IMR-90 (cell line): Measurements from ENCODE around the gene SRMS.

Source experiments
- BHLHE40 ChIP-seq: fragments of 150-350 bp; IDR thresholded peaks from 2 replicates; pipeline ENCODE4 v1.6.1; 2016; ENCODE audit warnings: mild to moderate bottlenecking, low read depth, low read length
- CEBPB ChIP-seq: IDR thresholded peaks from 2 replicates; pipeline ENCODE4 v1.6.1; 2012; ENCODE audit warnings: low read depth, low read length, improper control_type of control experiment
- CHD1 ChIP-seq: IDR thresholded peaks from 2 replicates; pipeline ENCODE4 v1.6.1; 2012; ENCODE audit warnings: low read depth, low read length, improper control_type of control experiment
- ELK1 ChIP-seq: fragments of 150-350 bp; IDR thresholded peaks from 2 replicates; pipeline ENCODE4 v1.6.1; 2016; ENCODE audit warnings: low read depth, mild to moderate bottlenecking, low read length, moderate library complexity, borderline replicate concordance
- MAZ ChIP-seq: IDR thresholded peaks from 2 replicates; pipeline ENCODE4 v1.6.1; 2012; ENCODE audit warnings: low read depth, mild to moderate bottlenecking, low read length, improper control_type of control experiment, moderate library complexity, borderline replicate concordance
- MXI1 ChIP-seq: IDR thresholded peaks from 2 replicates; pipeline ENCODE4 v1.6.1; 2012; ENCODE audit warnings: low read depth, mild to moderate bottlenecking, low read length, moderate library complexity, borderline replicate concordance
- NFE2L2 ChIP-seq: fragments of 150-350 bp; IDR thresholded peaks from 2 replicates; pipeline ENCODE4 v1.6.1; 2016; ENCODE audit warnings: low read depth, mild to moderate bottlenecking, low read length
- POLR2A ChIP-seq: IDR thresholded peaks from 2 replicates; pipeline ENCODE4 v1.6.1; 2012; ENCODE audit warnings: mild to moderate bottlenecking, low read depth, low read length
- RAD21 ChIP-seq: IDR thresholded peaks from 2 replicates; pipeline ENCODE4 v1.6.1; 2012; ENCODE audit warnings: low read length, improper control_type of control experiment
- RCOR1 ChIP-seq: IDR thresholded peaks from 2 replicates; pipeline ENCODE4 v1.6.1; 2012; ENCODE audit warnings: mild to moderate bottlenecking, low read length, improper control_type of control experiment; ENCODE audit not compliant: insufficient replicate concordance
- SMC3 ChIP-seq: fragments of 150-350 bp; IDR thresholded peaks from 2 replicates; pipeline ENCODE4 v1.6.1; 2016; ENCODE audit warnings: low read depth, mild to moderate bottlenecking, antibody characterized with exemption, low read length, moderate library complexity
- USF2 ChIP-seq: fragments of 150-350 bp; IDR thresholded peaks from 2 replicates; pipeline ENCODE4 v1.6.1; 2017; ENCODE audit warnings: mild to moderate bottlenecking, antibody characterized with exemption, low read length, low read depth
- TF ChIP-seq, protein P1 (sequence below): conservative IDR thresholded peaks from 2 replicates; pipeline ENCODE4 v1.5.1; 2012; ENCODE audit warnings: mild to moderate bottlenecking, low read depth, low read length, improper control_type of control experiment

GRCh38 chr20:63533871-63534393 lies 13.6 kb downstream of the SRMS start:
- TF ChIP-seq, protein P1, sequence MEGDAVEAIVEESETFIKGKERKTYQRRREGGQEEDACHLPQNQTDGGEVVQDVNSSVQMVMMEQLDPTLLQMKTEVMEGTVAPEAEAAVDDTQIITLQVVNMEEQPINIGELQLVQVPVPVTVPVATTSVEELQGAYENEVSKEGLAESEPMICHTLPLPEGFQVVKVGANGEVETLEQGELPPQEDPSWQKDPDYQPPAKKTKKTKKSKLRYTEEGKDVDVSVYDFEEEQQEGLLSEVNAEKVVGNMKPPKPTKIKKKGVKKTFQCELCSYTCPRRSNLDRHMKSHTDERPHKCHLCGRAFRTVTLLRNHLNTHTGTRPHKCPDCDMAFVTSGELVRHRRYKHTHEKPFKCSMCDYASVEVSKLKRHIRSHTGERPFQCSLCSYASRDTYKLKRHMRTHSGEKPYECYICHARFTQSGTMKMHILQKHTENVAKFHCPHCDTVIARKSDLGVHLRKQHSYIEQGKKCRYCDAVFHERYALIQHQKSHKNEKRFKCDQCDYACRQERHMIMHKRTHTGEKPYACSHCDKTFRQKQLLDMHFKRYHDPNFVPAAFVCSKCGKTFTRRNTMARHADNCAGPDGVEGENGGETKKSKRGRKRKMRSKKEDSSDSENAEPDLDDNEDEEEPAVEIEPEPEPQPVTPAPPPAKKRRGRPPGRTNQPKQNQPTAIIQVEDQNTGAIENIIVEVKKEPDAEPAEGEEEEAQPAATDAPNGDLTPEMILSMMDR: no peak
- TF ChIP-seq MAZ: no peak
- TF ChIP-seq NFE2L2: no peak
- TF ChIP-seq POLR2A: no peak
- no peak for TF ChIP-seq RAD21
- no peak for TF ChIP-seq CHD1
- TF ChIP-seq USF2: no peak
- TF ChIP-seq RCOR1: no peak
- no peak for TF ChIP-seq SMC3
- TF ChIP-seq BHLHE40: no peak
- TF ChIP-seq ELK1: no peak
- no peak for TF ChIP-seq CEBPB
- no peak for TF ChIP-seq MXI1
